ENCODE measurements around the gene ELMO1.

- TF ChIP-seq CTCF (IDR thresholded peaks at IDR 0.05; ENCODE audit: low read depth, low read length) (no peak), POLR2A (IDR thresholded peaks at IDR 0.05; ENCODE audit: extremely low read depth, insufficient read length) (no peak), MAX (IDR thresholded peaks at IDR 0.05; ENCODE audit: low read depth, low read length) (no peak), MYC (IDR thresholded peaks at IDR 0.05; ENCODE audit: low read depth, low read length) (no peak)
Measured at GRCh38 chr7:37145682-37146081, 303.0 kb downstream of the ELMO1 start.

All from NB4 (cell line).